ENCODE measurements around the gene TP53I13. TPM values are rescaled to one million over a fixed set of nuclear protein-coding genes. Genes with fewer than 3 reads are reported as not detected.

Gene TP53I13
- total and polyA plus RNA-seq, 10 of the 15 experiments (the other 5 are each of a cell fraction or from before 2014, with no cell fraction given), result 0.31 to 45.1 (median 19.5) TPM; not detected in 1

- no peaks in the 10 kb centered on the region; the same call in 2 of the 3 replicates for H3K9me3 ChIP-seq (replicated peaks; ENCODE audit: control insufficient read depth, insufficient read depth, low read length)
- H4K20me1 ChIP-seq (ENCODE audit: control insufficient read depth, insufficient read depth), result peaks cover 3% of the 10 kb centered on the region; the same call in 1 of the 2 replicates
- ChIA-PET POLR2A (interaction anchor here (0.5 kb wide), 2 partner anchors 62 to 212 kb away, joined by 3 read pairs; no protein-coding TSS in a partner anchor), CTCF (interaction anchor here (1.9 to 7.1 kb wide), 9 partner anchors 19 to 402 kb away, joined by 5 to 114 read pairs (median 28); partner anchors contain the start of genes ANKRD13B and SSH2), SMC1A (ENCODE audit: uncharacterized antibody, unreplicated experiment) (interaction anchor here (0.5 to 3.7 kb wide), 3 partner anchors 104 to 505 kb away, joined by 3 to 22 read pairs (median 4); partner anchors contain the start of gene SSH2), RAD21 (ENCODE audit: unreplicated experiment) (interaction anchor here (0.6 to 4.1 kb wide), 5 partner anchors 20 to 312 kb away, joined by 3 to 30 read pairs (median 17); partner anchors contain the start of gene SSH2)
- H3K4me2 ChIP-seq (ENCODE audit: control insufficient read depth, insufficient read depth), result no peak overlapping the region
- TF ChIP-seq CEBPZ (IDR thresholded peaks at IDR 0.05; ENCODE audit: low read depth, low read length) (no peak), E4F1 (IDR thresholded peaks at IDR 0.05; ENCODE audit: borderline replicate concordance, partially characterized antibody) (no peak), TCF3 (IDR thresholded peaks at IDR 0.05; ENCODE audit: borderline replicate concordance, insufficient read depth, low read depth, low read length) (no peak), MLLT1 (IDR thresholded peaks at IDR 0.05) (no peak), CTCF (IDR thresholded peaks at IDR 0.05 in 2 of 3, conservative IDR thresholded peaks at IDR 0.05 in 1 of 3; ENCODE audit: control insufficient read depth in 2 of 3, extremely low read depth in 1 of 3, insufficient read depth in 1 of 3, low read depth in 3 of 3, low read length in 3 of 3) (peak; percentile 18 to 41 (median 33); a peak in 3 of 6 replicates), ZBTB4 (CRISPR knock-in tag; IDR thresholded peaks at IDR 0.05) (no peak)
- H3K27me3 ChIP-seq (replicated peaks in 1 of 2; ENCODE audit: control insufficient read depth in 2 of 2, insufficient read depth in 2 of 2, low read length in 1 of 2), result peaks cover 4 to 6% of the 10 kb centered on the region in 2 experiments; a peak in 3 of 4 replicates
- in situ Hi-C loops (cut with MboI), result no loop called here
- H3K4me3 ChIP-seq, result no peak overlapping the region
- ATAC-seq (no peak), DNase-seq (ENCODE audit: low read depth, low spot score) (no peak), FAIRE-seq (no peak)
- intact Hi-C loops (cut with micrococcal nuclease; ENCODE audit: unreplicated experiment), result loop anchor here (10.0 kb wide), 2 partner anchors 84 to 316 kb away; partner anchors contain the start of gene SSH2
- no peaks in the 10 kb centered on the region for H3K36me3 ChIP-seq (ENCODE audit: control insufficient read depth in 2 of 2, insufficient read depth in 2 of 2, low read length in 1 of 2)
- H3K9ac ChIP-seq (ENCODE audit: control insufficient read depth, insufficient read depth, low read length), result no peak overlapping the region
- no peak overlapping the region for H2AFZ ChIP-seq (ENCODE audit: control insufficient read depth, low read depth, low read length)
- no TSS peak for BruUV-seq (replicated peaks)
- no peak overlapping the region for H3K27ac ChIP-seq (ENCODE audit: control insufficient read depth, insufficient read depth)
- peaks cover 37% of the 10 kb centered on the region for H3K4me1 ChIP-seq (ENCODE audit: control insufficient read depth, insufficient read depth, low read length)
- no peaks in the 10 kb centered on the region for H3K79me2 ChIP-seq (ENCODE audit: control insufficient read depth, insufficient read depth, low read length)
These were observed 50.8 kb downstream of the TP53I13 start for GRCh38 chr17:29619251-29619650.
